Mesothelial cell of epicardium (in vitro differentiated cells): Measurements from ENCODE around the gene NANP. TPM values are rescaled to one million over a fixed set of nuclear protein-coding genes. Genes with fewer than 3 reads are reported as not detected.

Experiments
- DNase-seq, 2 experiments: peaks; one replicate each; pipeline ENCODE4 v3.0.0; 2021; ENCODE audit warnings: low spot score in 2 of 2; ENCODE audit not compliant: unreplicated experiment in 2 of 2
- H3K27ac Mint-ChIP-seq: 2 replicates; pipeline ENCODE4 v1.8.0; 2021; ENCODE audit warnings: mixed read lengths
- H3K27me3 Mint-ChIP-seq: 2 replicates; pipeline ENCODE4 v1.8.0; 2021; ENCODE audit warnings: low read depth, mixed read lengths
- H3K36me3 Mint-ChIP-seq: 2 replicates; pipeline ENCODE4 v1.8.0; 2021; ENCODE audit warnings: mixed read lengths
- H3K4me1 Mint-ChIP-seq: 2 replicates; pipeline ENCODE4 v1.8.0; 2021; ENCODE audit warnings: mixed read lengths
- H3K4me3 Mint-ChIP-seq: 2 replicates; pipeline ENCODE4 v1.8.0; 2021; ENCODE audit warnings: mild to moderate bottlenecking, moderate library complexity, mixed read lengths
- H3K9me3 Mint-ChIP-seq: 2 replicates; pipeline ENCODE4 v1.8.0; 2021; ENCODE audit warnings: mixed read lengths
- total RNA-seq: library from RNA; stranded (reverse); gene quantifications from 3 replicates; pipeline ENCODE4 v1.2.1, GENCODE V29; 2021
- TF ChIP-seq, protein P1 (sequence below): fragments of 200-600 bp; sonication (generic); IDR thresholded peaks from one replicate; pipeline ENCODE4 v1.5.0; 2021; ENCODE audit warnings: antibody characterized with exemption; ENCODE audit not compliant: unreplicated experiment

NANP gene
- total RNA-seq, 1 donor from 2014 or later: 6.5 TPM

- TF ChIP-seq, protein P1, sequence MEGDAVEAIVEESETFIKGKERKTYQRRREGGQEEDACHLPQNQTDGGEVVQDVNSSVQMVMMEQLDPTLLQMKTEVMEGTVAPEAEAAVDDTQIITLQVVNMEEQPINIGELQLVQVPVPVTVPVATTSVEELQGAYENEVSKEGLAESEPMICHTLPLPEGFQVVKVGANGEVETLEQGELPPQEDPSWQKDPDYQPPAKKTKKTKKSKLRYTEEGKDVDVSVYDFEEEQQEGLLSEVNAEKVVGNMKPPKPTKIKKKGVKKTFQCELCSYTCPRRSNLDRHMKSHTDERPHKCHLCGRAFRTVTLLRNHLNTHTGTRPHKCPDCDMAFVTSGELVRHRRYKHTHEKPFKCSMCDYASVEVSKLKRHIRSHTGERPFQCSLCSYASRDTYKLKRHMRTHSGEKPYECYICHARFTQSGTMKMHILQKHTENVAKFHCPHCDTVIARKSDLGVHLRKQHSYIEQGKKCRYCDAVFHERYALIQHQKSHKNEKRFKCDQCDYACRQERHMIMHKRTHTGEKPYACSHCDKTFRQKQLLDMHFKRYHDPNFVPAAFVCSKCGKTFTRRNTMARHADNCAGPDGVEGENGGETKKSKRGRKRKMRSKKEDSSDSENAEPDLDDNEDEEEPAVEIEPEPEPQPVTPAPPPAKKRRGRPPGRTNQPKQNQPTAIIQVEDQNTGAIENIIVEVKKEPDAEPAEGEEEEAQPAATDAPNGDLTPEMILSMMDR: no peak
- no peaks in the 10 kb centered on the region for H3K27me3 Mint-ChIP-seq
- H3K4me3 Mint-ChIP-seq: no peak overlapping the region
- H3K4me1 Mint-ChIP-seq: peaks cover 33% of the 10 kb centered on the region
- H3K9me3 Mint-ChIP-seq: no peaks in the 10 kb centered on the region
- H3K36me3 Mint-ChIP-seq: peaks cover 32% of the 10 kb centered on the region
- H3K27ac Mint-ChIP-seq: peak overlapping the region; percentile 63
- DNase-seq: no peak
These were observed 49.4 kb downstream of the NANP start for GRCh38 chr20:25574411-25574810.

GRCh38 chr20:25573288-25574251, 50.2 kb downstream of the NANP start:
- Mint-ChIP-seq H3K9me3 (no peaks in the 10 kb centered on the region), H3K4me3 (no peak overlapping the region), H3K36me3 (peaks cover 32% of the 10 kb centered on the region), H3K27me3 (no peaks in the 10 kb centered on the region), H3K4me1 (peaks cover 27% of the 10 kb centered on the region), H3K27ac (peak overlapping the region; percentile 78)
- TF ChIP-seq, protein P1: no peak
- no peak for DNase-seq

GRCh38 chr20:25571817-25572216, 52.0 kb downstream of the NANP start:
- DNase-seq: no peak
- Mint-ChIP-seq H3K27me3 (no peaks in the 10 kb centered on the region), H3K27ac (no peak overlapping the region), H3K4me3 (no peak overlapping the region), H3K4me1 (peaks cover 27% of the 10 kb centered on the region), H3K36me3 (peaks cover 43% of the 10 kb centered on the region), H3K9me3 (peaks cover 5% of the 10 kb centered on the region)
- TF ChIP-seq, protein P1: no peak

DNA sequence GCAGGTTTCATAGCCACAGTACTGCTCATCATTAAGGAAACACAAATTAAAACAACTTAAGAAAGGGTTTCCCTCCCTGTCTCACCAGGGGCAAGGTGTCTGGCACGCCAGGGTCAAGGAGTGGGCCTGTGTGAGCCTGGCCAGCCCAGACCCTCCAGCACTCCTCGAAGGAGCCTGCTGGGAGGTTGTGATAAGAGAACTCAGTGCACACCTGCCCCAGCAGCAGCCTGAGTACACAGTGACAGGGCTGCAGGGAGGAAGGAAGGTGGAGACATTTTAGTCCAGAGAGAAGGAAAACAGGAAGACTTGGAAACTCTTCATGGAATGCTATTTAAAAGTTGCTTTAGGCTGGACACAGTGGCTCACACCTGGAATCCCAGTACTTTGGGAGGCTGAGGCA, 52.6 kb downstream of the NANP start:
- peaks cover 5% of the 10 kb centered on the region for H3K9me3 Mint-ChIP-seq
- H3K4me3 Mint-ChIP-seq: no peak overlapping the region
- H3K27me3 Mint-ChIP-seq: no peaks in the 10 kb centered on the region
- no peak for DNase-seq
- peak overlapping the region; percentile 79 for H3K27ac Mint-ChIP-seq
- TF ChIP-seq, protein P1: no peak
- H3K4me1 Mint-ChIP-seq: peaks cover 29% of the 10 kb centered on the region
- H3K36me3 Mint-ChIP-seq: peaks cover 45% of the 10 kb centered on the region

DNA sequence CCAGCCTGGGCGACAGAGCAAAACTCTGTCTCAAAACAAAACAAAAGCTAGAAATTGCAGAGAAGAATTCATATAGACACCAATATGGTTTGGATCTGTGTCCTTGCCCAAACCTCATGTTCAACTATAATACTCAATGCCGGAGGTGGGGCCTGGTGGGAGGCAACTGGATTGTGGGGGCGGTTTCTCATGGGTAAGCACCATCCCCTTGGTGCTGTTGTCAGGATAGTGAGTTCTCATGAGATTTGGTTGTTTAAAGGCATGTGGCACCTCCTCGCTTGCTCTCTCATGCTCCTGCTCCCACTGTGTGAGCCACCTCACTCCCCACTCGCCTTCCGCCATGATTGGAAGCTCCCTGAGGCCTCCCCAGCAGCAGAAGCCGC, 53.7 kb downstream of the NANP start:
- Mint-ChIP-seq H3K36me3 (peaks cover 41% of the 10 kb centered on the region), H3K4me1 (peaks cover 38% of the 10 kb centered on the region), H3K9me3 (peaks cover 5% of the 10 kb centered on the region), H3K27ac (no peak overlapping the region), H3K4me3 (no peak overlapping the region), H3K27me3 (no peaks in the 10 kb centered on the region)
- TF ChIP-seq, protein P1: no peak
- DNase-seq: no peak
